Measurements from ENCODE around the gene NUDCD3.

NUDCD3 gene

DNA sequence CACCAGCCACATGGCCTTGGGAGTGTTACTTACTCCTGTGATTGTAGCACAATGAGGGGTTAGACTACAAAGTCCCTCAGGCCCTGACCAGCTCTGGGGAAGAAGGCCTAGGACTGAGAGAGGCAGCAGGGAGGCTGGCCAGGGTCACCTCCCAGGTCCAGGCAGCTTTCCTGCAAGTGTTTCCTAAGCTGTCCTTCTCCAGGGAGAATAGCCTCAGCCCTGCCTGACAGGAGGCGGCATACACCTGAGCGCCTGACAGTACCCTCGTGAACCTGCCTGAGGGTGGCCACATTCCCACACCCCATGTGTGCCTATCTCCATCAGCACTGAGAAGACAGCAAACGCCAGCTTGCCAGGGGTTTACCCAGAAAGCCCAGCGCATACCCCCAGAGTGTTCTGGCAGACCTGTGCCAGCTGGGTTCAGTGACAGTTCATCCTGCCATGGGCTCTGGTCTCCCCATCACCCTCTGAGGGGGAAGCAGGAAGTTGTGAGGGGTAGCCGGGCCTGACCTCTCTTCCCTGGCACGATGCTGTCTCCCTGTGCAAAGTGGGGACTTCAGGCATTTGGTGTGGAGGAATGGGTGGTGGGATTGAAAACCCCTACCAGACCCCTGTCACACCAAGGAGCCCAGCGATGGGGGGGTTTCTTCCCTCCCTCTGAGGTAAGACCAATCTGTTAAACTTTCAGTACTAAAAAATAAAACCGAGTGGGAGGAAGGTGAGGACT lies 108.8 kb downstream of the NUDCD3 start:
- no peak for DNase-seq

DNA sequence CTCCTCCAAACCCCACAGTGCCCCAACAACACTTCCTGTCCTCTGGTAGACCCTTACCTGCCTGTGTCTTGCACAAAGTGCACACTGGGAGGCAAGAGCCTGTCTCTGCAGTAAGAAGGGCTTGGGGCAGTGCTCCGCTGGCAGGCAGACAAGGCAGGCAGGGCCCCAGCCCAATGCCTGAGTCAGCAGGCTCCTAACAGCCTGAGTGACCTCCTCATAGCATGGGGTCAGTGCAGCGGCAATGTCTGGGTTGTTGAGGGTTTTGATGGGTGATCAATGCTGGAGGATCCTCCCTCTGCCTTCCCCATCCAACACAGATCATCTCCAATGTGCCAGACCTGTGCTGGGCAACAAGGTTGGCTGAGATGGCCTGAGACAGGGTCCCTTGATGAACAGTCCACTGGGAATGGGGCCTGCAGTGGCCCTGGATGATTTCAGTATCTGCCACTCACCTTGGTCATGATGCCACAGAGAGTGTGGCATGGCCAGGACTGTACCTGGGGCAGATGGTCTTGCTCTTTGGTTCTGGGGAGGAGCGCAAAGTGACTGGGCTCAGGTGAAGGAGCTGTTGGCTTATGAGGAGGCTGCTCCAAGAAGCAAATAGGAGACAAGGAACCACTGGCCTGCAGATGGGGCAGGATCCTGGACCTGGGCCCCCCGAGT lies 109.5 kb downstream of the NUDCD3 start:
- no peak for DNase-seq

DNA sequence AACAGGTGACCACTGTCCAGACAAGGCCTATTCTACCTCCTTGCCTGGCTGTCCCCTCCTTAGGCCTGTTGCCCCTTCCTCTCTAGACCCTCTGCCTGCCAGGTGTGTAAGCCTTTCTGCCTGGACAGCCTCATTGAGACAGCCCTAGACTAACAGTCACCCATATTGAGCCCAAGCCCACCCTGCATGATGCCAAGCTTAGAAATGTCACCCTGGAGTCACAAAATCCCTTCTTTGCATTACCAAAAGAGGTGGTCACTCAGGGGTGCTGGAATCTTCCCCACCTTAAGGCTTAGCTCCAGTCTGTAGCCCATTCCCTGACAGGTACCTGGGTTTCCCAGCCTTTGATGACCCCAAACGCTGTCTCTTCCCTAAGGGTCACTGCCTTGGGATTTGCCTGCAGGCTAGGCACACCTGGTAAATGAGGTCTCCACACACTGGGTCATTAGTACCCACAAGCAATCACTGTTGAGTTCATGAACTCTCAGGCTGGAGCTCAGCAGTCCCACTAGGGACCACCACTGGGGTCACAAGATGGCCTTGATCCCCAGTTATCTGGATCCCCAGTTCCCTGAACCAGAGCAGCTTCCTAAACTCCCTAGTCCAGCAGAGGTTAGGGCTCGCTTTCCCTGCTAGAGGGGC lies 110.1 kb downstream of the NUDCD3 start:
- DNase-seq = no peak

DNA sequence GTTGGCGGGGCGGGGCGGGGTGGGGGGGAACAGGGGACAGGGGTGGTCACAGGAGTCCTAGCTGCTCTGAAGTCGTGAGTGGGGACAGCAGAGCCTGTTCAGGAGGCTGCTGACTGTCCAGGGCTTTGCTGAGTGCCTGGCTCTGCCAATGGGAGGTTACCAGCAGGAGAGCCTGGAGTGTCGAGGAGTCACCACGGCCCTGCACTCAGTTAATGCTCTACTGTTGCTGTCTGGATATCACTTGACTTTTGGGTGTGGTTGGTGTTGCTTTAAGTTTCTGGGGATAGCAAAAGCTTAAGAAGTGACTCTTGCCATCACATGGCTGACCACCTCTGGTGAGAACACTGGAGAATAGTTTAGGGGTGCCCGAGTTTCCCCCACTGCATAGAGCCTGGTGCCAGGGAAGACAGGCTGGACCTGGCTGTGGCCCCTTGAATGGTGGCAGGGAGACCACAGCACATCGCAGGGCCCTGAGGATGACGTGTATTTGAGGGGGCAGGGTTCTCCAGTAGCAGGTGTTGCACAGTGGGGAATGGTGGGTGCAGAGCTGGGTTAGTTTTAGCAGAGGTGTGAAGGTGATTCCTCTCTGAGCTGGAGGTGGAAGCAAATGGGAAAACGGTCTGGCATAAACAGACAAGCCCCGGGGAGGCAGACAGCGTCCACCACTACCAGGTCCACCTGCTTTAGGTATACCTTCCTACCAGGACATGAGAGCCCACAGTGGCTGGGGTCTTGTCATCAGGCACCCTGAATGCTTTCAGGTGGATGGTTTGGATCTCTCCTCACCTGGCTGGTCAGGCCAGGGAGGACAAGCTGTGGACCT lies 110.9 kb downstream of the NUDCD3 start:
- no peak for DNase-seq

DNA sequence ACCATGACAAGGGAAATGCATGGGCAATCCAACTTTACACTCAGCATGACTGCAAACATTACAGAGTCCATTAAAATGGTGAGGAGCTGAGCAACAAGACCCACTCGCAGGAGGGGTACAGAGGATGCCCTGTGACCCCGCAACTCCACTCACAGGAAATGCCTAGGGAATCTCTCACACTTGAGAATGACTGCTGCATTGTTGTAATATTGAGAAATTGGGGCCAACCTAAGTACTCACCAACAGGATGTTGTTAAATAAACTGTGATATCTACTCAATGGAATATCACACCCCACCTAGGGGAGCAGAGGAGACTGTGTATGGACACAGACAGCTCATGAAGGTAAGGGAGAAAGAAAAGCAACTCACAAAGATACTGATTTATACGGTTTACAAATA lies 111.7 kb downstream of the NUDCD3 start:
- no peak for DNase-seq

DNA sequence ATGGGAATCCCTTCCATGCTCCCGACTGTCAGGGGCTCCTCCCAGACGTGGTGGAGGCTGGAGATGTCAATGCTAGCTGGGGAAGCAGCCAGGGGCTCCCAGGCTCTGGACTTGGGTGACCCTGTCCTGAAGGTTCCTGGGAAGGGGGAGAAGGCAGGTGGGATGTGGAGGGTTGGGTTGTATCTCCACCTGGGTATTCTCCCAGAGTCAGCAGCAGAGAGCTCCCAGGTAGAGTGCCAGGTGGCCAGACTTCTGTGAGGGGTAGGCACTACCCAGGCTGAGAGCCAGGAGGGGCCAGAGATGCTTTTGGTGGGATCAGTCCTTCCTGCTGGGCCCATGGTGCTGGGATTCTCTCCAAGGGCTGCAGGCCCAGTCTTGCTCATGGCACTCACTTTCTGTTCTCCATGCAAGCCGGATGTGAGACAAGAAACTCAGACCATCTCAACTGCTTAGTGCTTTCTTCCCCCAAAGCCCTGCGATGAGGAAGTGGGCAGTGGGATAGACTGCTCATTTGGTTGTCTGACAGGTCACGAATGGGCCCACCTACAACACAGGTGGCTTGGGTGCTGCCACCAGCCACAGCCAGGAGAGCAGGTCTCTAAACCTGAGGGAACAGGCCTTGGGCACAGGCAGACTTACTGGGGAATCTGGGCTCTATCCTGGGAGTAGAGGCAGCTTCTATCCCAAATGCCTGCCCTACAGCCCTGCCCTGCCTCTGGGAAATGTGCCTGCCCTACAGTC lies 112.6 kb downstream of the NUDCD3 start:
- DNase-seq = no peak

DNA sequence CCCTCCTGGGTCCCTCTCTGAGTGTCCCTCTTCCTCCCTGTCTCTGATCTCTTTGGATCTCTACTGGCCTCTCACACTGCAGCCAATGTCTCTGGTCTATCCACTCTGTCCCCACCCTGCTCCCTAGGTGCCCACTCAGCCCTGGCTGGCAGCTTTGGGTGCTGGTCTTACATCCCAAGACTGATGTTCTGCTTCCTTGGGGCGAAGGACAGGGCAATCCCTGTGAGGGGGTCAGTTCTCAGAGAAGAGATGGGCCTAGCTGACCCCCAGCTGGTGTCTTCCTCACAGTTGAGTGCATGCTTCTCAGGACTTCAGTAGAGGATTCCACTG lies 113.4 kb downstream of the NUDCD3 start:
- no peak for DNase-seq

DNA sequence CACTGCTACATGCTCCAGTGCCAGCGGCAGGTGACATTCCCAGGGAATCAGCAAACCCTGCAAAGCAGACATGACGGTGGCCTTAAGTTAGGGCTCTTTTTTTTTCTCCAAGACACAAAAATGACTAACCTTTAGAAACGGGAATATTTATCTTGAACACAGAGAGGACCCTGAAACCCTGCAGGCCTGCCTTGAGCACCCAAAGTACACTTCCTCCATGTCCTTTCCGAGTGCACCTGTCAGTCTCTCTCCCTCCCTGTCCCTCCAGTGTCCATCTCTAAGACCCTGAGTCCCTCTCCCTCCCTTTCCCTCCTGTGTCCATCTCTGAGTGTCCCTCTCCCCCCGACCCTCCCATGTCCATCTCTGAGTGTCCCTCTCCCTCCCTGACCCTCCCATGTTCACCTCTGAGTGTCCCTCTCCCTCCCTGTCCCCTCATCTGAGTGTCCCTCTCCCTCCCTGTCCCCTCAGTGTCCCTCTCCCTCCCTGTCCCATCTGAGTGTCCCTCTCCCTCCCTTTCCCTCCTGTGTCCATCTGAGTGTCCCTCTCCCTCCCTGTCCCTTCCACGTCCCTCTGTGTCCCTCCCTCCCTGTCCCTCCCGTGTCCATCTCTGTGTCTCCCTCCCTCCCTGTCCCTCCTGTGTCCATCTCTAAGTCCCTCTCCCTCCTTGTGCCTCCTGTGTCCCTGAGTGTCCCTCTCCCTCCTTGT lies 113.9 kb downstream of the NUDCD3 start:
- no peak for DNase-seq

DNA sequence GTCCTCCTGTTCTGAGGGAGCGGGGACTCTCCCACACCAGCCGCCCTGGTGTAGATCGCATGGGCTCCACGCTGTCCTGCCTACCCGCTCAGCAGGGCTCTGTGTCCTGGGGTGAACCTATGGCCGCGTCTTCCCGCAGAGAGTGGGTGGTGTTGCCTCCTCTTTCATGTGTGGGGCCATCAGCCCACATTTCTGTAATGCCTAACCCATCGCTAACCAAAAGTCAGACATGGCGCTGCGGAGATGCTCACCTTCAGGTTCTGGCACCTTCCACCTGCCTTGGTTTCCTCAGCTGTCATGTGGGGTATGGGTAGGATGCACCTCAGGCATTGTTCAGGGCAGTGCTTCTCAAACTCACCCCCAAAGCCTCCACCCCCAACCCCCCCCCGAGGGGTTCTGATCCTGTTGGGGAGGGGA lies 114.5 kb downstream of the NUDCD3 start:
- DNase-seq = no peak

DNA sequence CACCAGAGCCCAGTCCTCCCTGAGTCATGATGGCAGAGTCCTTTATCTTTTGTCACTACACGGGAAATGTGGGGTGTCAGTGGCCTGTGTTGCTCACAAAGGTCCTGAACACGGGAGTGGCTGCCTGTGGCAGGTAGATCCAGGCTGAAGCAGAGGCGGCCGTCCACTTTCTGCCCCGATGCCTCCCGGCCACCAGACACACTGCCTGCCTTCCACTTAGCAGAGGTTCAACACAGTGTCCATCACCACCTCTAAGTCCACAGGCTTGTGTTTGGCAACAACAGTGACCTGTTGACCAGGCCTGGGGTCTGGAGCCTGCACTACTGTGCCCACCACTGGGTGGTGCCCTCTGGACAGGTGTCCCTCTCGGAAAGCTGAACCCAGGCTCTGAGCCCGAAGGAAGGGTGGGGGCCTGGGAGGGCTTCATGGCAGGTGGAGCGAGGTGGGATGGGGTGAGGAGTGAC lies 115.2 kb downstream of the NUDCD3 start:
- DNase-seq = no peak

DNA sequence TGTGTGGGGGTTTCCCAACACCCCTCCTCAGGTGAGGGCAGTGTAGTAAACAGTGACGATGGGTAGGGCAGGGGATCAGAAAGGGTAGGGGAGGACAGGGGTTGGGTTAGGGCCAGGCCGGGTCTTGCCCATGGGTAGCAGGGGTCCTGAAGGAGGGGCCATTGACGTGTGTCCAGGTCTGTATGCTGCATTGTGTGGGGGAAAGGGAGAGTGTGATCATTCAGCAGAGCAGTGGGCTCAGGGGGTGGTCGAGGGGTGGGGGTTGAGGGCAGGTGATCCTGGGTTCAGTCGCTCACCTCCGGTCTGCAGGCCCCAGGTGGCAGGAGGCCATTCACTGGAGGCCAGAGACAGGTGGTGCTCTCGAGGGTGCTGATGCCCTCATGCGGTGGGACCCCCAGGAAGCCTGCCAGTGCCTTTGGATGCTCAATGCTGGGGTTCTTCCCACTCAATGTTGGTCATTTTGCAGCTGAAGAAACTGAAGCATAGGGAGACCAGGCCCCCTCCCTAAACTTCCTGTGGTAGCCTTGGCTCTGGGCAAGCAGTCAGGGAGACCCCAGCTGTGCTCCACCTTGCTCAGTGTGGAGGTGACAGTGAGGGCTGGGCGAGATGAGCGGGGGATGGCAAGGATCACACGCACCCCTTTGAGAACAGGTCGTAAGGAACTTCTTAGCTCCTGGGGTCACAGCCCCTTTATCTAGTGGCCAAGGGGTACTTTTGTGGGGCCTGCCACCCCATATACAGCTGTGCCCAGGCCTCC lies 116.3 kb downstream of the NUDCD3 start:
- DNase-seq = no peak

DNA sequence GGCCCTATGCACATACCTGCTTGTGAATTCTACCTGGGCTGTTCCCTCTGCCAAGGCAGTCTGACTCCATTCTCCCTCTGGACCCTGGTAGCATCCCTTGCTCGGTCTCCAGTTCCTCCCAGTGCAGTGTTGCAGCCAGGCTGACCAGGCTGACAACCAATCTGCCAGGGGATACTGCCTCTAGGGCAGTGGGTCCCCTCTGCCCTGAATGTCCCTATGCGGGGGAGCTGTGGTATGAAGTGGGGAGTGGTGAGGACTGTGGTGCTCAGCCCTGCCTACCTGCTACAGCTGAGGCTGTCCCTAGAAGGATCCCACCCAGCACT lies 117.1 kb downstream of the NUDCD3 start:
- no peak for DNase-seq

DNA sequence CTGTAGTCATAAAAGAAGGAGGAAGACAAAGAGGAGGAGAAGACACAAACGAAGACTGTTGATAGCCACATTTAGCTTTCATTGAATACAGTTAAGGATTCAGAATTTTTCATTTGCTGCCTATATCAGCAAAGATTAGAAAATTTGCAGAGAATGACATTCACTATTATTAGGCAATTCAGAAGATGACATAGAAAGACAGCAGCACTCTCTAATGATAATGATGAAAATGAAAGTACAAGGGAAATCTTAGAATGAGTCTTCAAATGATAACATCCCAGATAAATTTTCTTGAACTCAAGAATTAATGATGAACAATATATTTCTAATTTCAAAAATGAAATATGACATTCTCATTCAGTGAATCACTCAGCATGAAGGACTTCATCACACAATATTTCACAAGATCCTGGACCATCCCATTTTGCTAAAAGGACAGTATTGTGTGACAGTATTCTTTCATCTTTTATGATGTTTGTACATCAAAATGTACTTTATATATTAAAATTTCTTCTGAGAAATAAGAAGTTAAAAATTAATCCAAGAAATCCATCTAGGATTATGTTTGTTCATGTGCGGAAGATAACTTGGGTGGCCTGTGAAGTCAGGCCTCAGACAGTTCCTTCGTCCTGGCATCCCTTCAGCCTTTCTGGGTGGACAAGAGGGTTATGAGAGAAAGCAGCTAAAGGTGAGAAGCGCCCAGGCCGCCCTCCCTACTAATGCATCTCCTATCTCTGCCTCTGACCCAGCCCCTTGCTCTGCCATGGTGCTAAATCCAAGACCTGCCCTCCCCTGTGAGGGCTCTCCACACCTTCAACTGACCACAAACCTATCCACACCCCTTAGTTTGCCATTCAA lies 117.7 kb downstream of the NUDCD3 start:
- DNase-seq = no peak

DNA sequence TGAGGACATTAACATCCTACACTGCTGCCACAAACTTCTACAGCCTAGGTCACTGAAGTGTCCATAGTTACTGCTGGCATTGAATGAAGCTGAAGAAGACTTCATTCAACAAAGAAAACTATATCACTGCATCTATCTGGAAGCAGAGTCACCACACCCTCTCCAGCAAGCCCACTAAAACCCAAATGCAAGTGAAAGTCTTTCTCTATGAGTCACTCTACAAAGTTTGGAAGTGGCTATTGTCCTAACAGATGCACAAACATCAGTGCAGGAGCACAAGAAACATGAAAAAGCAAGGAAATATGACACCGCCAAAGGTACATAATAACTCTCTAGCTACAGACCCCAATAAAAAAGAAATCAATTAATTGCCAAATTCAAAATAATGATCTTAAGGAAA lies 121.6 kb downstream of the NUDCD3 start:
- DNase-seq = no peak

DNA sequence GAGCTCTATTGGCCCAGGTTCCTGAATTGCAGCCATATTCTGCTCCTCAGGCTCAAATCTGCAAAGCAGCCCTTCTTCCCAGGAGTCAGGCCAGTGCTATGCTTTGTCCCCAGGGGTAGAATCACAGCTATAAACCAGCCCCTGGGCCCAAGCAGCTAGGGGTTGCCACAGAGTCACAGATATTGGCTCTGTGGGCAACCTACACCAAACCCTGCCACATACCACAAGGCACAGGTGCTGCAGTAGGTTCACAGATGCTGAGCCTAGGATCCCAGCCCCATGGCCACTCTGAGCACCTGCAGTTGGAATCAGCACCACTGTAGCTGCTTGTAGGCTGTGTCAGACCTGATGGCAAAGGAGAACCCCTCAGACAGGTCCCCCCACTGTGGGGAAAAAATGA lies 122.0 kb downstream of the NUDCD3 start:
- no peak for DNase-seq

DNA sequence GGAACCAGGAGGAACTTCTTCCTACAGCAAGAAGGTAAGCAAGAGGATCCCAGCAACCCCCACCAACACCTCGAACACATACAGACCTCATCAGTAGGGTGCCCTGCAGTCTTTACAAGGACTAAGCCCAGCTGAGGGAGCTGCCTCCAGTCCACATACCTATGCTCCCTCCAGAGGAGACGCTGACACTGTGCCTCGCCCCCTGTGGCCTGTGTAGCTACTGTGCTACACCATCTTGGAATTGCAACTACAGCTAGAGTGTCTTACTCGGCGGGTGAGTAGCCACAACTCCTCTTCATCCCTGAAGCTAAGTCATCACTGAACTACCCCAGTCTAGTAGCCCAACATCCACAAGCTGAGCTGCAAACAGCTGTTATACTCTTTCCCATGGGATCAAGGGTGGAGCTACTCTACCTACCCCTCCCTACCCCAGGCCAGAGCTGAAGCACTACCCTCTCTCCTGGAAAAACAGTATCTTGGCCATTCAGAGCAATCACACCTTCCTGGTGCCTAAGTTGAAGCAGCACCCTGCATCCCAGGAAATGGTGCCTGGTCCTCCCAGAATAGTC lies 122.9 kb downstream of the NUDCD3 start:
- DNase-seq = no peak

DNA sequence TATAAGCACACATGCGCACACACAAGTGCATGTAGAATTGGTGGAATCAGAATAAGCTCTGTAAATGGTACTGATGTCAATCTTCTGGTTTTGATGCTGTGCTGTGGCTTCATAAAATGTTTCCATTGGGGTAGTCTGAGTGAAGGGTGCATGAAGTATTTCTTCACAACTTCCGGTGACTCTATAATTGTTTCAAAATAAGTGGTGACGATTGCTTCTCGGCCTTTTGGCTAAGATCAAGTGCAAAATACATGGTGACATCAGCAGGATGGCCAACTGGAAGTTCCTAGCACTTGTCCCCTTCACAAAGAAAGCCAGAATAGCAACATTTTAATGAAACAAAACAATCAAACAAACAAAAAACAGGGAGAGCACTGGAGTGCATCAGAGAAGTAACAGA lies 123.5 kb downstream of the NUDCD3 start:
- DNase-seq = no peak

DNA sequence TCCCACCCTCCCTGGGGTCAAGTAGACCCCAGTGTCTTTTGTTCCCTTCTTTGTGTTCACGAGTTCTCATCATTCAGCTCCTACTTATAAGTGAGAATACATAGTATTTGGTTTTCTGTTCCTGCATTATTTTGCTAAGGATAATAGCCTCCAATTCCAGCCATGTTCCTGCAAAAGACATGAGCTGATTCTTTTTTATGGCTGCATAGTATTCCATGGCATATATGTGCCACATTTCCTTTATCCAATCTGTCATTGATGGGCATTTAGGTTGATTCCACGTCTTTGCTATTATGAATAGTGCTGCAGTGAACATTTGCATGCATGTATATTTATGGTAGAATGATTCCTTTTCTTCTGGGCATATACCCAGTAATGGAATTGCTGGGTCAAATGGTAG lies 136.8 kb downstream of the NUDCD3 start:
- DNase-seq = no peak

DNA sequence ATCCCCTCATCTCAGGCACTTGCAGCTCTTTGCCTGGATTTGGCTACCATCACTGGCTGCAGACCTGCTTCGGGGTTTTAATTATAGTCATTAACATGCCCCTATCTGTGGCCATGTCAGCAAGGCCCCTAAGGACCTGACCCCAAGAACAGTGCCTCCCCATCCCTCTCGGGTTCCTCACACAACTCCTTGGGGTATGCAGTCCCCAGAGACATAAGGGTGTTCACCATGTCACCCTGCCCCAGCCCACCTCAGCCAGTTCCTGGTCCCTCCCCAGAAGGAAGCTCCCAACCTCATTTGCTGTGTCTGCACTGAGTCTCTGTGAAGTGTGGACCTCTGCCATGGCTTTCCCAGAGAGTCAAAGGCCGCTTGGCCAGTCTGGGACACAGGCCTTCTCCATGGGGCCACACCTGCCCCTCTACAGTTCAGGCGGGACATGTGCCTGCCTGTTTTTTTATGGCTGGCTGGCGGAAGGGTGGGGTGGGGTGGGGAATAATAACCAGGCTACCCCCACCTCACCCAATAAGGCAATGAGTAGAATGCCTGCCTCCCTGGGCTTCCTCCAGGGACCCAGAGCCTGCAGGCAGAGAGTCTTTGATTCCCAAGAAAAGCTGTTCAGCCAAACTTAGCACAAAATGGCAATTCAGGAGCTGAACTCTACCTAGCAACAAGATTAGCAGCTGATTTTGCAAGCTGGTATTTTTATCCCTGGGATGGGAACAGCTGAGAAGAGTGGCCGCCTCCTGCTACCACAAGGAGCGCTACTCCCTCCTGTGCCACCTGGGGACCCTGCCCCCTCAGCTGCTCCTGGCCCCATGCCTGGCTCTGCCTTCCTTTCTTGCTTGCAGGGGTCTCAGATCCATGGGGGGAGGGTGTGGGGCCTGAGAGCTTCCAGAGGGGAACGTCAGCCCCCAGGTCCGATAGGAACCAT lies 141.3 kb downstream of the NUDCD3 start:
- DNase-seq = no peak
